Measurements from ENCODE around the gene CADPS. TPM values are rescaled to one million over a fixed set of nuclear protein-coding genes. Genes with fewer than 3 reads are reported as not detected.
"Not testable (repeated sequence)": the region's sequence is repeated elsewhere in the genome, so short reads cannot be mapped to it uniquely, and the experiment has no call there.

CADPS gene
- total RNA-seq, 1 donor from 2014 or later, result not detected

DNA sequence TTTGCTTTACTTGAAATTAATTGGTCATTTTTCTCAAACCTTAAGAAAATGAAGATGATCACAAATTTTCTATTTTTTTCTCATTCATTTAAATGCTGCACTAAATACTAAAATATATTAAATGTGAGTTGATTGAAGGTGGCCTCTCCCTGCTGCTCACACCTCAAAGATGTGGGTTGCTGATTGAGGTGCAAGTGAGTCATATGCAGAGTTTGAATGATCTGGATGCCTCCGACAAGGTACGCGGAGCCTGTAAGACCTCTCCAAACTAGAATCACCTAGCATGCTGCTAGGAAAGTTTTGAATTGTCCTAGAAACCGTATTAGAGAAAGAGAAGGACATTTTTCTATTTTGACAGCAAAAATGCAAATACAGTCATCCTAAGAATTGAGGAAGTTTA is 290.6 kb downstream of the CADPS start:
- Histone ChIP-seq H3K36me3 (no peaks in the 10 kb centered on the region), H3K4me3 (no peak overlapping the region), H3K27me3 (no peaks in the 10 kb centered on the region), H3K4me1 (no peaks in the 10 kb centered on the region), H3K27ac (no peak overlapping the region), H3K9me3 (peaks cover under 1 to 2% of the 10 kb centered on the region in 2 donors)
- intact Hi-C loops (cut with DNase I), result no loop called here
- TF ChIP-seq, protein P1, sequence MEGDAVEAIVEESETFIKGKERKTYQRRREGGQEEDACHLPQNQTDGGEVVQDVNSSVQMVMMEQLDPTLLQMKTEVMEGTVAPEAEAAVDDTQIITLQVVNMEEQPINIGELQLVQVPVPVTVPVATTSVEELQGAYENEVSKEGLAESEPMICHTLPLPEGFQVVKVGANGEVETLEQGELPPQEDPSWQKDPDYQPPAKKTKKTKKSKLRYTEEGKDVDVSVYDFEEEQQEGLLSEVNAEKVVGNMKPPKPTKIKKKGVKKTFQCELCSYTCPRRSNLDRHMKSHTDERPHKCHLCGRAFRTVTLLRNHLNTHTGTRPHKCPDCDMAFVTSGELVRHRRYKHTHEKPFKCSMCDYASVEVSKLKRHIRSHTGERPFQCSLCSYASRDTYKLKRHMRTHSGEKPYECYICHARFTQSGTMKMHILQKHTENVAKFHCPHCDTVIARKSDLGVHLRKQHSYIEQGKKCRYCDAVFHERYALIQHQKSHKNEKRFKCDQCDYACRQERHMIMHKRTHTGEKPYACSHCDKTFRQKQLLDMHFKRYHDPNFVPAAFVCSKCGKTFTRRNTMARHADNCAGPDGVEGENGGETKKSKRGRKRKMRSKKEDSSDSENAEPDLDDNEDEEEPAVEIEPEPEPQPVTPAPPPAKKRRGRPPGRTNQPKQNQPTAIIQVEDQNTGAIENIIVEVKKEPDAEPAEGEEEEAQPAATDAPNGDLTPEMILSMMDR (IDR thresholded peaks at IDR 0.05), result no peak
- DNase-seq (ENCODE audit: low spot score in 2 of 2), result no peak

DNA sequence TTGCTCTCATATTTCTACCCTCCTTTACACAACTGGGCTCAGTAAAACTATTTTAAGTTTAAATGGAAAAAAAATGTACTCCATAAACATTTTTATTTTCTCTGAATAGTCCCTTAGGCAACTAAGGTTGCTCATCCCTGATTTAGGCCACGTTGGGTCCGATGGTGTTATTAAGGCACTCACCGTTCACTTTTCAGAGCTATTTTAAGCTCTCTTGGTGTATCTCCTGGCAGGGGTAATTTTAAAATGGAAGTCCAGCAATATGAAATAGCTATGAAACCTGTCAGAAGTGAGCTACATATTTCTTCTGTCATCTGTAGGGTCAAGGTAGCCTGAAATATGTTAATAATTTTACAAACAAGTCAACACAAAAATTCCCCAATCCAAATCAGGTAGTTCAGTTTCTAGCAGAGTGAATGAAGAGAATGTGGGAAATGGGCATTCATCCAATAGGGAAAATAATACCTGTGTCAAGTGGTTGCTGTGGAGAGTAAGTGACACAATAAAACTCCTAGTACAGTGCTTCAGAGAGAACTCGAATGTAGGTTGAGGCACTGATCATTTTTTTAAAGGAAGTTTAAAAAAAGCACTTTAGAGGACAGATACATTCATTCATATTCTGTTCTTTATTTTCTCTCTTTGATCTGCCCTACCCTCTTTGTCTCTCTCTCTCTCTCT is 292.6 kb downstream of the CADPS start:
- Histone ChIP-seq H3K4me1 (no peaks in the 10 kb centered on the region), H3K27ac (no peak overlapping the region), H3K36me3 (no peaks in the 10 kb centered on the region), H3K4me3 (no peak overlapping the region), H3K9me3 (peaks cover 7 to 8% of the 10 kb centered on the region in 2 donors), H3K27me3 (no peaks in the 10 kb centered on the region)
- TF ChIP-seq, protein P1 (IDR thresholded peaks at IDR 0.05), result no peak
- intact Hi-C loops (cut with DNase I), result no loop called here
- no peak for DNase-seq (ENCODE audit: low spot score in 2 of 2)

DNA sequence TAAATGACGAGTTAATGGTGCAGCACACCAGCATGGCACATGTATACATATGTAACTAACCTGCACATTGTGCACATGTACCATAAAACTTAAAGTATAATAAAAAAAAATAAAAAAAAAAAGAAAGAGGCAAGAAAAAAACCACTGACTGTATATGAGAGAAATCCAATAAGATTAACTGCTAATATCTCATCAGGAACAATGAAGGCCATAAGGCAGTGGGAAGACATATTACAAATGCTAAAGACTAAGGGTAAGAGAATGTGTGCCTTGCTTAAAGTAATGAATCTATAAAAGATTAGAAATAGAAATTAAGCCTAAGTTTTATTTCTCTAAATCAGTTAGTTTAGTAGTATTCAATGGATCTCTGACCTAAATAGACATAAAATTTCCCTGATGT is 294.7 kb downstream of the CADPS start:
- H3K36me3 ChIP-seq; H3K4me3 ChIP-seq; H3K27me3 ChIP-seq; DNase-seq (ENCODE audit: low spot score in 2 of 2); H3K27ac ChIP-seq; H3K4me1 ChIP-seq; intact Hi-C loops (cut with DNase I); H3K9me3 ChIP-seq: not testable (repeated sequence)

DNA sequence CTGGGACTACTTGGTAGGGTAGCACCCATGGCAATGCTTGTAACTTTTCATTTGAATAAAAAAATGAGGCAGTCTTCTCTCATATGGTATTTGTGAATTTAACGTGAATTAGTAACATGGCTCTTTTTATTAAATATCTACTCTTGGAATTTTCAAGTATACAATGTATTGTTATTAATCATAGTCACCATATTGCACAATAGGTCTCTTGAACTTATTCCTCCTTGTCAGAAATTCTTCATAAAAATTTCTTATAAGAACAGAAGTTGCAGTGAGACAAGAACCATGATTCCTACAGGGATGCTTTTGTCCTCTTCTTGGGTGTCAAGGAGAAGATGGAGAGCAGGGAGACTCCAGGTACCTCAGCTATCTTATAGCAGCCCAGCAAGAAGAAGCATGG is 298.1 kb downstream of the CADPS start:
- no peak overlapping the region for H3K4me3 ChIP-seq
- no peaks in the 10 kb centered on the region for H3K4me1 ChIP-seq
- TF ChIP-seq, protein P1 (IDR thresholded peaks at IDR 0.05), result no peak
- no peak overlapping the region for H3K27ac ChIP-seq
- no peaks in the 10 kb centered on the region for H3K36me3 ChIP-seq
- peaks cover 7 to 8% of the 10 kb centered on the region in 2 donors for H3K9me3 ChIP-seq
- DNase-seq (ENCODE audit: low spot score in 2 of 2), result no peak
- intact Hi-C loops (cut with DNase I), result no loop called here
- H3K27me3 ChIP-seq, result no peaks in the 10 kb centered on the region

DNA sequence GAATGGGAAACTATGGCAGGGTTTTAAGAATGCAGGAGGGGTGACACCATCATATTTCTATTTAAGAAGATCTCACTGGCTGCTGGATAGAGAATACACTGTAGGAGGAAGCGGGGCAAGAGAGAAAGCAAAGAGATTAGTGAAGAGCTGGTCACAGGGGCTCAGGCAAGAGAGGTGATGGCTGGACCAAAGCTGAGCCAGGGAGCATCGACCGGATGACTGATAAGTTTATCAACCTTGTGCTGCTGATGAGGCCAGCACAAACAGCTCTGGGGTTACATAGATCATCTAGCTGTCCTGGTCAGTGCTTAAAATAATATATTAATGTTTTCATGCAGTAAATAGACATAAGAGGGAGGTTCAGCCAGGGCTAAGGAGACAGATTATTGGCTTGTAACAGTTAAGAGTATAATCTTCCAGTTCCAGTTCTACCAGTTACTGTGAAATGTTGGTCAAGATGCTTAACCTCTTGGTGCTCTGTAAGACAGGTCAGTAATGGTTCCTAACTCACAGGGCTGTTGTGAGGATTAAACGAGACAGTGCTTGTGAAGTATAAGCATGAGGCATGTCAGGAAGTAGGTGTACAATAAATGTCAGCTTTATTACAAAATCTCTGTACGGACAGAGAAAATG is 300.8 kb downstream of the CADPS start:
- no peak for DNase-seq (ENCODE audit: low spot score in 2 of 2)
- Histone ChIP-seq H3K9me3 (peaks cover 2 to 5% of the 10 kb centered on the region in 2 donors), H3K4me3 (no peak overlapping the region), H3K27ac (no peak overlapping the region), H3K27me3 (no peaks in the 10 kb centered on the region), H3K36me3 (no peaks in the 10 kb centered on the region), H3K4me1 (no peaks in the 10 kb centered on the region)
- intact Hi-C loops (cut with DNase I), result no loop called here
- TF ChIP-seq, protein P1 (IDR thresholded peaks at IDR 0.05), result no peak

DNA sequence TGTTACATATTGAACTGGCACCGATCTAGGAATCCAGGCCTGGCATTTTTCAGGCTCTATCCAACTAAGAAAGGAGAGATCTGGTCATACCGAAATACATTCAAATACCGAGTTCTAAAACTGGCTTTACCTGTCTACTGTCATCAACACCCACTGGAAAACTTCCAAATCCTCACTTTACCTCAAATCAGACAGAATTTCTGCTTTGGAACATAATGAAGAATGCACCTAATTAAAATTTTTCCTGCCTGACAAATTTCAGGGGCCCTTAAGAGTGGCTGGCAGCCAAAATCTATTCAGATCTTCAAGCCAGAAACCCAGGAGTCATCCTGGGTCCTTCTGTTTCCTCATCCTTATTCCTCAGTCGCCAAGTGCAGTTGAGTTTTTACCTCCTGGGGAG is 303.3 kb downstream of the CADPS start:
- Histone ChIP-seq H3K27me3 (no peaks in the 10 kb centered on the region), H3K4me1 (peaks cover 0 to 3% of the 10 kb centered on the region in 2 donors), H3K9me3 (no peaks in the 10 kb centered on the region), H3K27ac (no peak overlapping the region), H3K4me3 (no peak overlapping the region), H3K36me3 (no peaks in the 10 kb centered on the region)
- TF ChIP-seq, protein P1 (IDR thresholded peaks at IDR 0.05), result no peak
- intact Hi-C loops (cut with DNase I), result no loop called here
- DNase-seq (ENCODE audit: low spot score in 2 of 2), result no peak
